Stimulated activated CD4-positive, alpha-beta T cell treated with anti-CD3 and anti-CD28 coated beads, TNF-alpha, amount 100 ng/mL, for 4 hours (primary cell): ENCODE measurements around the gene FUZ.

Experiments used
- DNase-seq, 3 experiments: peaks; one replicate each; pipeline ENCODE4 v3.0.0-alpha.2; 2020; ENCODE audit warnings: low read depth in 3 of 3

Gene FUZ

GRCh38 chr19:49807058-49807903 lies 5.8 kb downstream of the FUZ start:
- no peak for DNase-seq

GRCh38 chr19:49806620-49806959 lies 6.5 kb downstream of the FUZ start:
- DNase-seq, result no peak

DNA sequence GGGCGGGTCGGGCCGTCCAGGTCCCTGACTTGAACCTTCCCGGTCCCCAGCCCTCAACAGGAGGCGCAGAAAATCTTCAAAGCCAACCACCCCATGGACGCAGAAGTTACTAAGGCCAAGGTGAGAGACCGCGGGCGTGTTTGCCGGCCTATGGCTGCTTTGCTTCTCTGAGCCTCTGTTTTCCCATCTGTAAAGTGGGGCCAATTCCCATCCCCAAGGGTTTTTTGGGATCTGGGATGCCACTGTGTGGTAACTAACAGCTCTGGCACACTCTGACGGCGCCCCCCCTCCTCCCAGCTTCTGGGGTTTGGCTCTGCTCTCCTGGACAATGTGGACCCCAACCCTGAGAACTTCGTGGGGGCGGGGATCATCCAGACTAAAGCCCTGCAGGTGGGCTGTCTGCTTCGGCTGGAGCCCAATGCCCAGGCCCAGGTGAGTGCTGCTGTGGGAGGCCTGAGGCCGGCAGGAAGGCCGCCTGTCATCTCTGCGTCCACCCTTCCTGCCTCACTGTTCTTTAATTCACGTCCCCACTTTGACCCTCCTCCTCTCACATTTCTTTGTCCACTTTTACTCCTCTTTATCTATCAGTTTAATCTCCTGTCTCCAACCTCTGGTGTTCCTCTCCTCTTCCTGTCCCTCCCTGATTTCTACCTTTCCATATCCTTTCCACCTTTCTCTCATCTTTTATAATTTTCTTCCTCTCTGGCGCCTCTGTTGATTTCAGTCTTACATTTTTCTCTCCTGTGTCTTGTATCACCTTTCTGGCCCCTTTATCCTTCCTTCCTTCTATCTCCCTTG lies 7.1 kb downstream of the FUZ start:
- no peak for DNase-seq

DNA sequence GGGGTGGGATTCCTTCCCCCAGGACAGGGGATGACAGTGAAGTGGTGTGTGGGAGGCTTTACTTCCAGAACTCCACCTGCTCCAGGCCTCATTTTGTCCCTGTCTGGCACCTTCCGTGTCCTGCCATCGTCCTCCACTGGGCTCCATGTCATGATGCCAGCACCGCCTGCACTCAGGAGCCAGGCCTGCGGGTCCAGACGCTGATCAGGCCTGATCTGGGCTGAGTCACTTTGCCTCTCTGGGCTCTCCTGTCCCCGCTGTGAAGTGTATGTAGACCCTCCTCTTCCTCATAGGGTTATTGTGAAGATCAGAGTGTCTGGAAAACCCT lies 9.6 kb downstream of the FUZ start:
- no peak for DNase-seq

DNA sequence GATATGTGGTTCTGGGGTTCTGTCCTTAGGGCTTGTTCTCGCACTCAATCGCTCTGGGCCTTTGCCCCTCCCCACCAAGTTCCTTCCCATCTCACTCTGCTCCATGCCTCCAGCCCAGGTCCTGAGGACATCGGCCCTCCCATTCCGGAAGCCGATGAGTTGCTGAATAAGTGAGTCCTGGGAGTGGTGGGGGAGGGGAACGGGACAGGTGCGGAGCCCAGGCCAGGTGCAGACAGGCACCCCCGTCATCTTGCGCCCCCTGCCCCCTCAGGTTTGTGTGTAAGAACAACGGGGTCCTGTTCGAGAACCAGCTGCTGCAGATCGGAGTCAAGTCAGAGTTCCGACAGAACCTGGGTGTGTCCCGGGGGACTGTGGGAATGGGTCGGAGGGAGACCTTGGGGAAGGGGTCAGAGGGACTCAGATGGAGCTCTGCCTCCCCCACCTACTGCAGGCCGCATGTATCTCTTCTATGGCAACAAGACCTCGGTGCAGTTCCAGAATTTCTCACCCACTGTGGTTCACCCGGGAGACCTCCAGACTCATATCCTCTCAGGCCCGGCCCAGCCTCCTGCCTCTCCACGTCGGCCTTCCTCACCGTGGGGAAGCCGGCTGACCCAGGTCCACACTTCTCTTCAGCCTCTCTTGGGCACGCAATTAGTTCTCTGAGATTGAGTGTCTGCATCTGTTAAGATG lies 10.1 kb downstream of the FUZ start:
- DNase-seq, result no peak

DNA sequence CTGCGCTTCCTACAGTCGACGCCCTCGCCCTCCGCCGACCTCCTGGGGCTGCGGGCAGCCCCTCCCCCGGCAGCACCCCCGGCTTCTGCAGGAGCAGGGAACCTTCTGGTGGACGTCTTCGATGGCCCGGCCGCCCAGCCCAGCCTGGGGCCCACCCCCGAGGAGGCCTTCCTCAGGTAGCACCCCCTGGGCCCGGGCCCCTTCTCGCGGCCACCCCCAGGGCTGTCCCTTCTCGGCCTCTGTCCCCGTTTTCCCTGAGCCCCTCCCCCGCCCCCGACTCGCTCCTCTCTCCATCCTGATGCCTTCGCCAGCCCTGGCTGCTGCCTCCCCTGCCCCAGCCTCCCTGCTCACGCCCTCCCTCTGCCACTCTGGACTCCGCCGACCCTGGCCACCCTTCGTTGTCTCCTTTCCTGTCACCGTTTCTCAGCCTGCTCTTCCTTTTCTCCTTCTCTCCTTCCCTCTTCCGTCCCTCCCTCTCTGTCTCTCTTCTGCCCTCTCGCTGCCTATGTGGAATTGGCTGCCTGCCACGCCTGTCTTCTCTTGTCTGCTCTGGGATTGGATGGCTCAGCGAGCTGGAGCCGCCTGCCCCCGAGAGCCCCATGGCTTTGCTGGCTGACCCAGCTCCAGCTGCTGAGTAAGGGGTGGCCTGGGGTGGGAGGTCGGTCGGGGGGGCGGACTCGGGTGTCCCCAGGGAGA lies 11.0 kb downstream of the FUZ start:
- DNase-seq, result no peak

DNA sequence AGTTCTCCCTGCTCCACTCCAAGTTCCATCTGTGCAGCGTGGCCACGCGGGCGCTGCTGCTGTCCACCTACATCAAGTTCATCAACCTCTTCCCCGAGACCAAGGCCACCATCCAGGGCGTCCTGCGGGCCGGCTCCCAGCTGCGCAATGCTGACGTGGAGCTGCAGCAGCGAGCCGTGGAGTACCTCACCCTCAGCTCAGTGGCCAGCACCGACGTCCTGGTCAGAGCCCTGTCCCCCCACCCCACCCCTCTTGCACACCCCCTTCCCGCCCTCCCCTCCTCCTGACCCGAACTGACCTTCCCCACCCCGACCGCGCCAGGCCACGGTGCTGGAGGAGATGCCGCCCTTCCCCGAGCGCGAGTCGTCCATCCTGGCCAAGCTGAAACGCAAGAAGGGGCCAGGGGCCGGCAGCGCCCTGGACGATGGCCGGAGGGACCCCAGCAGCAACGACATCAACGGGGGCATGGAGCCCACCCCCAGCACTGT lies 11.6 kb downstream of the FUZ start:
- DNase-seq, result no peak

DNA sequence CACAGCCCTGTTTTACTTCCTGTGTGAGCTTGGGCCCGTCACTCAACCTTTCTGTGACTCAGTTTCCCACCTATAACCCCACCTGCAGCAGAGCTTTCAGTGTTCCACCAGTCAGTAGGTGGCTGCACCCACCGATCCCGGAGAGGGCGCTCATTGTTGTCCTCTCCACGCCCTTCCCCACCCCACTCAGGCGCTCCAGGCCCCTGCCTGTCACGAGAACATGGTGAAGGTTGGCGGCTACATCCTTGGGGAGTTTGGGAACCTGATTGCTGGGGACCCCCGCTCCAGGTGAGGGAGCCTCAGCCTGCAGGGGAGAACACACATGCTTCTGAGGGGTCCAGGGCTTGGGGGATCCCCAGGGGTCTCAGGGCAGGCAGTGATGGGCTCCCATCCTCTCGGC lies 12.3 kb downstream of the FUZ start:
- DNase-seq, result no peak

- DNase-seq, result no peak
Measured at GRCh38 chr19:49799798-49800376, 13.2 kb downstream of the FUZ start.

- no peak for DNase-seq
Measured at GRCh38 chr19:49799271-49799797, 13.8 kb downstream of the FUZ start.

DNA sequence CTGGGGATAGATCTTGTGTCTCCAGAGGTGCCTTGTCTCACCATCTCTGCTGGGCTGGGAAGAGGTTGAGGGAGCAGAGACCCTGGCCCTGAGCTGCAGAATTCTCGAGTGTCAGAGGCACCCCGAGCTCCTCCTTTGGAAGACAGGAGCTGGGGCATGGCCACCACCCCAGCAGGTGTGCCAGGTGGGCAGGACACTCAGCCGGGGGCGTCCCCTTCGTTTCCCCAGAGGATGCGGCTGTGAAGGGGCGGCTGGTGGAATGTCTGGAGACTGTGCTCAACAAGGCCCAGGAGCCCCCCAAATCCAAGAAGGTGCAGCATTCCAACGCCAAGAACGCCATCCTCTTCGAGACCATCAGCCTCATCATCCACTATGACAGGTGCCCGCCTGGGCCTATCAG lies 14.5 kb downstream of the FUZ start:
- DNase-seq, result no peak

DNA sequence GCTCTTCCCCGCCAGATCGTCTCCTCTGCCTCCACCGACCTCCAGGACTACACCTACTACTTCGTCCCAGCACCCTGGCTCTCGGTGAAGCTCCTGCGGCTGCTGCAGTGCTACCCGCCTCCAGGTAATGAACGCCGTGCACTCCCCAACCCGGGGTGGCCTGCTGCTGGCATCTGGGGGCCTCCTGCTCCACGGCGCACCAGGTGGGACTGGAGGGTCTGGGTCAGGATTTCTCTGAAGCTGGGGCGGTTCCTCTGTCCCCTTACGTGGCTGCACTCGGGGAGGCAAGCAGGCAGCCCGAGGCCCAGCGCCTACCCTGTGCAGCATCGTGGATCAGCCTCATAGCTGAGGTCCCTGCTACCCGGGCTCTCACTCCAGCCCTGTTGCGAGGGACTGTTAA lies 17.5 kb downstream of the FUZ start:
- no peak for DNase-seq

DNA sequence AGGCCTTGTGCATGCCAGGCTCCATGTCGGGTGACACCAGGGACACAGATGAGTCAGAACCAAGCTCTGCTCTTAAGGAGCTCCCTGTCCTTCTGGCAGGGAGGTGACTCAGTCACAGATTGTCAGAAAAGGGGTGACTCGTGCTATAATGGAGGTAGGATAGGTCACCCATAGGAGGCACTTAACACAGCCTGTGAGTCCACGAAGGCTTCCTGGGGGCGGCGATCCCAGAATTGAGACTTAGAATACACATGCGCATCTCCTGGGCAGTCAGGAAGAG lies 19.6 kb downstream of the FUZ start:
- DNase-seq, result no peak

GRCh38 chr19:49792829-49793560 lies 20.1 kb downstream of the FUZ start:
- DNase-seq, result no peak

GRCh38 chr19:49791776-49792445 lies 21.2 kb downstream of the FUZ start:
- no peak for DNase-seq

- DNase-seq, result no peak
Measured at GRCh38 chr19:49790866-49791265, 22.2 kb downstream of the FUZ start.

DNA sequence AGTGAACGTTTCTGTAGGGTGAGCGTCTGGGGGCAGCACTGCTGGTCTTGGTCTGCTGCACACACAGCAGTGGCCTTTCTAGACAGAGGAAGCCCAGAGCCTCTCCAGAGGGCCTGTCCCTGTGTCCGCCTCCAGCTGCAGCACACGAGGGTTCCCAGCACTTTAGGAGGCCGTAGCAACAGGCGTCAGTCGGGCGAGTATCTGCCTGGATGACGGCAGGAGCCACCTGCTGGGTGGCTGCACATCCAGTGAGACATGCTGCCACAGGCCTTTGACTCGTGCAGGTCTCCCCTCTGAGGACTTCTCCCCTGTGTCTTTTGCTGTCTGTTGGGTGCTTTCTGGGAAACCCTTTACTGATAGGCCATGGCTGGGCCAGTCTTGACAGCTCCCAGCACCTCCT lies 24.2 kb downstream of the FUZ start:
- no peak for DNase-seq

GRCh38 chr19:49787746-49788145 lies 25.3 kb downstream of the FUZ start:
- no peak for DNase-seq

GRCh38 chr19:49786376-49786820 lies 26.7 kb downstream of the FUZ start:
- DNase-seq, result no peak

DNA sequence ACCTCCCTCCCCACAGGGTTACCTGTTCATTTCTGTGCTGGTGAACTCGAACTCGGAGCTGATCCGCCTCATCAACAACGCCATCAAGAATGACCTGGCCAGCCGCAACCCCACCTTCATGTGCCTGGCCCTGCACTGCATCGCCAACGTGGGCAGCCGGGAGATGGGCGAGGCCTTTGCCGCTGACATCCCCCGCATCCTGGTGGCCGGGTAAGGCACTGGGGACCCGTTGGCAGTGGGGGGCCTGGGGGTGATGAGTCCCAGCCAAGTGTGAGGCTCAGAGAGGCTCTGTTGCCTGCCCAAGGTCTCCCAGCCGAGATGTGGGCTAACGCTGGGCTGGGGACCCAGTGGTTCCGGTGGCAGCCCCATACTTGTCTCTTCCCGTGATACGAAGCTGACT lies 30.6 kb downstream of the FUZ start:
- no peak for DNase-seq
